ENCODE results near the gene PRPH2.

DNA sequence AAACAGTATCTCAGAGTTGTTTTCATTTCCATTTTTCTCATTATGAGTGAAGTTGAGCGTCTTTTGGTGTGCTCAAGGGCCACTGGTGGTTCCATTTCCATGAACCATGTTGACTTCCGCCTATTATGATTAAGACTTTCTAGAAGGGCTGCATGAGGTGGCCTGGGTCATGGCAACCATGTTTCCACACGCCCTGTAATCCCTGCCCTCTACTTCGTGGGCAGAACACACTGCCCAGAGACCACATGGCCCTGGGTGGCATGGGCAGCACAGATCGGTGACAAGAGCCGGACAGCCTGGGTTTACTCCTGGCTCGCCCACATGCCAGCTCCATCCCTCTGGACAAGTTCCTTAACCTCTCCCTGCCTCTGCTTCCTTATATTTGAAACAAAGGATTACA lies 14.8 kb downstream of the PRPH2 start:
- TF ChIP-seq, protein P1, sequence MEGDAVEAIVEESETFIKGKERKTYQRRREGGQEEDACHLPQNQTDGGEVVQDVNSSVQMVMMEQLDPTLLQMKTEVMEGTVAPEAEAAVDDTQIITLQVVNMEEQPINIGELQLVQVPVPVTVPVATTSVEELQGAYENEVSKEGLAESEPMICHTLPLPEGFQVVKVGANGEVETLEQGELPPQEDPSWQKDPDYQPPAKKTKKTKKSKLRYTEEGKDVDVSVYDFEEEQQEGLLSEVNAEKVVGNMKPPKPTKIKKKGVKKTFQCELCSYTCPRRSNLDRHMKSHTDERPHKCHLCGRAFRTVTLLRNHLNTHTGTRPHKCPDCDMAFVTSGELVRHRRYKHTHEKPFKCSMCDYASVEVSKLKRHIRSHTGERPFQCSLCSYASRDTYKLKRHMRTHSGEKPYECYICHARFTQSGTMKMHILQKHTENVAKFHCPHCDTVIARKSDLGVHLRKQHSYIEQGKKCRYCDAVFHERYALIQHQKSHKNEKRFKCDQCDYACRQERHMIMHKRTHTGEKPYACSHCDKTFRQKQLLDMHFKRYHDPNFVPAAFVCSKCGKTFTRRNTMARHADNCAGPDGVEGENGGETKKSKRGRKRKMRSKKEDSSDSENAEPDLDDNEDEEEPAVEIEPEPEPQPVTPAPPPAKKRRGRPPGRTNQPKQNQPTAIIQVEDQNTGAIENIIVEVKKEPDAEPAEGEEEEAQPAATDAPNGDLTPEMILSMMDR (IDR thresholded peaks at IDR 0.05), result no peak
- no peak for TF ChIP-seq MAFK (IDR thresholded peaks at IDR 0.05; ENCODE audit: partially characterized antibody)
- TF ChIP-seq, protein P2, sequence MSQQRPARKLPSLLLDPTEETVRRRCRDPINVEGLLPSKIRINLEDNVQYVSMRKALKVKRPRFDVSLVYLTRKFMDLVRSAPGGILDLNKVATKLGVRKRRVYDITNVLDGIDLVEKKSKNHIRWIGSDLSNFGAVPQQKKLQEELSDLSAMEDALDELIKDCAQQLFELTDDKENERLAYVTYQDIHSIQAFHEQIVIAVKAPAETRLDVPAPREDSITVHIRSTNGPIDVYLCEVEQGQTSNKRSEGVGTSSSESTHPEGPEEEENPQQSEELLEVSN (IDR thresholded peaks at IDR 0.05; ENCODE audit: borderline replicate concordance, low read depth), result no peak
- TF ChIP-seq CEBPB (IDR thresholded peaks at IDR 0.05), result no peak

All from A549 (cell line).